MCF 10A (cell line): Measurements from ENCODE around the gene HECTD3. TPM values are rescaled to one million over a fixed set of nuclear protein-coding genes. Genes with fewer than 3 reads are reported as not detected.
"Not testable (repeated sequence)": the region's sequence is repeated elsewhere in the genome, so short reads cannot be mapped to it uniquely, and the experiment has no call there.

Experiments used
- BruUV-seq: library from RNA; stranded (reverse); fragments of 400-500 nt; replicated peaks from 2 replicates; lab custom pipeline; 2021; lab: Mats Ljungman, UMichigan
- CTCF ChIA-PET: fragments of 300-600 bp; sonication (Branson Sonifier 250); formaldehyde crosslinking; extraction: SDS; loops from one replicate; lab custom pipeline; 2021; ENCODE audit warnings: antibody characterized with exemption, inconsistent platforms; lab: Yijun Ruan, JAX
- POLR2A ChIA-PET: fragments of 300-600, 350-650 bp; sonication (Branson Sonifier 250); formaldehyde crosslinking; extraction: SDS; loops from one replicate; lab custom pipeline; 2020; ENCODE audit warnings: antibody characterized with exemption, inconsistent platforms; lab: Yijun Ruan, JAX
- DNase-seq: peaks from one replicate; pipeline ENCODE4 v3.0.0-alpha.2; 2018; ENCODE audit not compliant: unreplicated experiment
- H3K27ac Mint-ChIP-seq: one replicate; pipeline ENCODE4 v1.8.0; 2022; ENCODE audit warnings: mild to moderate bottlenecking, low read depth, mixed read lengths; ENCODE audit not compliant: unreplicated experiment
- H3K27me3 Mint-ChIP-seq: one replicate; pipeline ENCODE4 v1.8.0; 2022; ENCODE audit warnings: mixed read lengths; ENCODE audit not compliant: insufficient read depth, unreplicated experiment
- H3K36me3 Mint-ChIP-seq: one replicate; pipeline ENCODE4 v1.8.0; 2022; ENCODE audit warnings: mild to moderate bottlenecking, moderate library complexity, mixed read lengths; ENCODE audit not compliant: insufficient read depth, unreplicated experiment
- H3K4me1 Mint-ChIP-seq: one replicate; pipeline ENCODE4 v1.8.0; 2022; ENCODE audit warnings: mixed read lengths; ENCODE audit not compliant: insufficient read depth, unreplicated experiment
- H3K4me3 Mint-ChIP-seq: one replicate; pipeline ENCODE4 v1.8.0; 2022; ENCODE audit warnings: mild to moderate bottlenecking, moderate library complexity, mixed read lengths; ENCODE audit not compliant: unreplicated experiment
- H3K9me3 Mint-ChIP-seq: one replicate; pipeline ENCODE4 v1.8.0; 2022; ENCODE audit warnings: mixed read lengths; ENCODE audit not compliant: unreplicated experiment
- CTCF ChIP-seq: fragments of 200-600 bp; IDR thresholded peaks from one replicate; pipeline ENCODE4 v1.8.0; 2022; ENCODE audit warnings: antibody characterized with exemption, mild to moderate bottlenecking; ENCODE audit not compliant: unreplicated experiment
- intact Hi-C: fragments of 100-400 bp; cut with micrococcal nuclease; formaldehyde crosslinking; loops from 2 replicates; pipeline ENCODE4 v1.14.1; 2022
- total RNA-seq: library from RNA; stranded (reverse); gene quantifications from 2 replicates; pipeline ENCODE4 v1.2.3, GENCODE V29; 2022

HECTD3 gene
- total RNA-seq, 1 experiment from 2014 or later, result 20.2 TPM

GRCh38 chr1:44985747-44986359, 25.3 kb downstream of the HECTD3 start:
- Mint-ChIP-seq H3K27ac (peak overlapping the region; percentile 40), H3K4me1 (peaks cover 5% of the 10 kb centered on the region), H3K4me3 (peak overlapping the region; percentile 90), H3K36me3 (peaks cover 9% of the 10 kb centered on the region), H3K27me3 (no peaks in the 10 kb centered on the region), H3K9me3 (no peaks in the 10 kb centered on the region)
- intact Hi-C loops, result loop anchor here (1.0 kb wide), 1 partner anchor 150 kb away; no protein-coding TSS in a partner anchor
- peak; percentile 8 for DNase-seq
- POLR2A ChIA-PET, result interaction anchor here (0.6 to 3.9 kb wide), 28 partner anchors 10 to 1039 kb away, joined by 3 to 56 read pairs (median 4); partner anchors contain the start of genes HECTD3, KIF2C, MUTYH and RPS8
- TSS peak; percentile 67 for BruUV-seq
- CTCF ChIA-PET, result interaction anchor here (0.6 to 2.2 kb wide), 7 partner anchors 28 to 192 kb away, joined by 3 to 10 read pairs (median 4); no protein-coding TSS in a partner anchor
- TF ChIP-seq CTCF, result no peak

- DNase-seq, H3K9me3 Mint-ChIP-seq, CTCF ChIA-PET, H3K4me1 Mint-ChIP-seq, intact Hi-C loops, POLR2A ChIA-PET, H3K4me3 Mint-ChIP-seq, BruUV-seq, H3K27me3 Mint-ChIP-seq, H3K27ac Mint-ChIP-seq: not testable (repeated sequence)
- H3K36me3 Mint-ChIP-seq, result peaks cover 72% of the 10 kb centered on the region
These were observed 33.8 kb downstream of the HECTD3 start for GRCh38 chr1:44977372-44977771.

GRCh38 chr1:44976252-44976651, 34.9 kb downstream of the HECTD3 start:
- Mint-ChIP-seq H3K4me3 (no peak overlapping the region), H3K4me1 (no peaks in the 10 kb centered on the region), H3K27me3 (no peaks in the 10 kb centered on the region), H3K27ac (no peak overlapping the region), H3K36me3 (peaks cover 80% of the 10 kb centered on the region), H3K9me3 (peaks cover 9% of the 10 kb centered on the region)
- intact Hi-C loops, result no loop called here
- no TSS peak for BruUV-seq
- DNase-seq, result no peak
- CTCF ChIA-PET, result interaction anchor here (1.0 kb wide), 1 partner anchor 51 kb away, joined by 3 read pairs; no protein-coding TSS in a partner anchor
- POLR2A ChIA-PET, result no interaction called here
- TF ChIP-seq CTCF, result no peak

- intact Hi-C loops, result no loop called here
- ChIA-PET POLR2A (interaction anchor here (0.6 to 1.6 kb wide), 2 partner anchors 13 to 41 kb away, joined by 3 to 5 read pairs; partner anchors contain the start of gene EIF2B3), CTCF (interaction anchor here (1.4 kb wide), 1 partner anchor 230 kb away, joined by 3 read pairs; no protein-coding TSS in a partner anchor)
- DNase-seq, result no peak
- H3K4me3 Mint-ChIP-seq, result no peak overlapping the region
- no peaks in the 10 kb centered on the region for H3K27me3 Mint-ChIP-seq
- no peaks in the 10 kb centered on the region for H3K4me1 Mint-ChIP-seq
- H3K36me3 Mint-ChIP-seq, result peaks cover 62% of the 10 kb centered on the region
- no TSS peak for BruUV-seq
- H3K27ac Mint-ChIP-seq, result no peak overlapping the region
- TF ChIP-seq CTCF, result no peak
- peaks cover 9% of the 10 kb centered on the region for H3K9me3 Mint-ChIP-seq
These were observed 37.5 kb downstream of the HECTD3 start for GRCh38 chr1:44973645-44974044.
